H9 (cell line): ENCODE results near the gene SORCS2. TPM values are rescaled to one million over a fixed set of nuclear protein-coding genes. Genes with fewer than 3 reads are reported as not detected.

Experiments used
- DNase-seq: peaks from one replicate; pipeline ENCODE4 v3.0.0-alpha.2; 2017
- H2AFZ ChIP-seq: one replicate; pipeline ENCODE4 v1.6.1; 2013; ENCODE audit warnings: mild to moderate bottlenecking, low read length, control low read depth, moderate library complexity
- H2AK5ac ChIP-seq: 2 replicates; pipeline ENCODE4 v1.6.1; 2013; ENCODE audit warnings: low read length, control low read depth, mixed read lengths; ENCODE audit not compliant: insufficient read length
- H2BK120ac ChIP-seq: one replicate; pipeline ENCODE4 v1.6.1; 2013; ENCODE audit warnings: low read depth, mild to moderate bottlenecking, low read length, control low read depth, inconsistent platforms; ENCODE audit not compliant: poor library complexity, severe bottlenecking
- H2BK12ac ChIP-seq: 2 replicates; pipeline ENCODE4 v1.6.1; 2013; ENCODE audit warnings: low read length, control low read depth, mixed read lengths, low read depth; ENCODE audit not compliant: insufficient read length
- H2BK15ac ChIP-seq: 2 replicates; pipeline ENCODE4 v1.6.1; 2013; ENCODE audit warnings: low read depth, low read length, control low read depth
- H2BK20ac ChIP-seq: one replicate; pipeline ENCODE4 v1.6.1; 2013; ENCODE audit warnings: low read depth, mild to moderate bottlenecking, low read length, control low read depth, inconsistent platforms; ENCODE audit not compliant: poor library complexity, severe bottlenecking
- H2BK5ac ChIP-seq: 2 replicates; pipeline ENCODE4 v1.6.1; 2013; ENCODE audit warnings: low read length, control low read depth, mixed read lengths; ENCODE audit not compliant: insufficient read length
- H3K14ac ChIP-seq: 2 replicates; pipeline ENCODE4 v1.6.1; 2013; ENCODE audit warnings: low read length, control low read depth; ENCODE audit not compliant: insufficient read depth
- H3K18ac ChIP-seq: 2 replicates; pipeline ENCODE4 v1.6.1; 2013; ENCODE audit warnings: low read depth, mild to moderate bottlenecking, mixed read lengths, low read length, control low read depth; ENCODE audit not compliant: insufficient read length
- H3K23ac ChIP-seq: 2 replicates; pipeline ENCODE4 v1.6.1; 2013; ENCODE audit warnings: low read length, control low read depth, mixed read lengths, low read depth; ENCODE audit not compliant: insufficient read length
- H3K23me2 ChIP-seq: 2 replicates; pipeline ENCODE4 v1.6.1; 2013; ENCODE audit warnings: low read depth, mild to moderate bottlenecking, mixed read lengths, low read length, control low read depth; ENCODE audit not compliant: insufficient read length, poor library complexity, severe bottlenecking
- H3K27ac ChIP-seq: 2 replicates; pipeline ENCODE4 v1.5.1; 2013; ENCODE audit warnings: low read length, control low read depth, mixed read lengths, low read depth; ENCODE audit not compliant: insufficient read length
- H3K27me3 ChIP-seq: 2 replicates; pipeline ENCODE4 v1.6.1; 2013; ENCODE audit warnings: low read length, control low read depth, inconsistent platforms; ENCODE audit not compliant: insufficient read depth
- H3K4ac ChIP-seq: 2 replicates; pipeline ENCODE4 v1.6.1; 2013; ENCODE audit warnings: low read depth, mild to moderate bottlenecking, control low read depth, inconsistent platforms, low read length, moderate library complexity
- H3K4me1 ChIP-seq: 2 replicates; pipeline ENCODE4 v1.6.1; 2013; ENCODE audit warnings: low read length, control low read depth, inconsistent platforms; ENCODE audit not compliant: insufficient read depth
- H3K4me2 ChIP-seq: 2 replicates; pipeline ENCODE4 v1.6.1; 2013; ENCODE audit warnings: low read length, control low read depth, mixed read lengths; ENCODE audit not compliant: insufficient read length, insufficient read depth
- H3K56ac ChIP-seq: 2 replicates; pipeline ENCODE4 v1.6.1; 2013; ENCODE audit warnings: low read depth, mild to moderate bottlenecking, mixed read lengths, low read length, control low read depth; ENCODE audit not compliant: insufficient read length
- H3K79me1 ChIP-seq: 2 replicates; pipeline ENCODE4 v1.6.1; 2013; ENCODE audit warnings: low read depth, mild to moderate bottlenecking, moderate library complexity, low read length, control low read depth, inconsistent platforms; ENCODE audit not compliant: insufficient read depth, poor library complexity, severe bottlenecking
- H3K79me2 ChIP-seq: 2 replicates; pipeline ENCODE4 v1.6.1; 2013; ENCODE audit warnings: low read length, control low read depth, inconsistent platforms; ENCODE audit not compliant: insufficient read depth
- H3K9ac ChIP-seq: 2 replicates; pipeline ENCODE4 v1.6.1; 2013; ENCODE audit warnings: low read length, control low read depth, mixed read lengths; ENCODE audit not compliant: insufficient read length; ENCODE audit errors: extremely low read depth
- H3K9me3 ChIP-seq: one replicate; pipeline ENCODE4 v1.6.1; 2013; ENCODE audit warnings: low read depth, low read length, inconsistent platforms; ENCODE audit not compliant: control insufficient read depth
- H3T11ph ChIP-seq: one replicate; pipeline ENCODE4 v1.6.1; 2013; ENCODE audit warnings: mild to moderate bottlenecking, low read length, control low read depth, inconsistent platforms
- H4K20me1 ChIP-seq: one replicate; pipeline ENCODE4 v1.6.1; 2013; ENCODE audit not compliant: control insufficient read depth, insufficient read length, insufficient read depth
- H4K5ac ChIP-seq: 2 replicates; pipeline ENCODE4 v1.6.1; 2013; ENCODE audit warnings: low read depth, mild to moderate bottlenecking, mixed read lengths, low read length, control low read depth; ENCODE audit not compliant: insufficient read length
- H4K8ac ChIP-seq: replicated peaks from 2 replicates; pipeline ENCODE4 v1.6.1; 2013; ENCODE audit warnings: low read length, control low read depth, mixed read lengths, low read depth; ENCODE audit not compliant: insufficient read length
- H4K91ac ChIP-seq: 2 replicates; pipeline ENCODE4 v1.6.1; 2013; ENCODE audit warnings: low read depth, mild to moderate bottlenecking, moderate library complexity, mixed read lengths, low read length, control low read depth; ENCODE audit not compliant: insufficient read length
- H3K27ac Mint-ChIP-seq, 3 experiments: 2 replicates in 2 of 3; 3 replicates in 1 of 3; pipeline ENCODE4 v1.8.0; 2020 to 2021; ENCODE audit warnings: mixed read lengths in 3 of 3, mild to moderate bottlenecking in 1 of 3, moderate library complexity in 1 of 3
- H3K27me3 Mint-ChIP-seq: 2 replicates; pipeline ENCODE4 v1.8.0; 2021; ENCODE audit warnings: low read depth, mild to moderate bottlenecking, moderate library complexity, mixed read lengths
- H3K36me3 Mint-ChIP-seq, 3 experiments: 2 replicates in 2 of 3; 3 replicates in 1 of 3; pipeline ENCODE4 v1.8.0; 2020 to 2021; ENCODE audit warnings: low read depth in 3 of 3, mixed read lengths in 3 of 3; ENCODE audit not compliant: insufficient read depth in 1 of 3
- H3K4me1 Mint-ChIP-seq, 2 experiments: 2 replicates each; pipeline ENCODE4 v1.8.0; 2020; ENCODE audit warnings: mixed read lengths in 2 of 2
- H3K4me3 Mint-ChIP-seq, 2 experiments: 2 replicates in 1 of 2; 3 replicates in 1 of 2; pipeline ENCODE4 v1.8.0; 2020 to 2021; ENCODE audit warnings: mild to moderate bottlenecking in 2 of 2, mixed read lengths in 2 of 2, moderate library complexity in 1 of 2
- H3K9me3 Mint-ChIP-seq, 2 experiments: 2 replicates in 1 of 2; 3 replicates in 1 of 2; pipeline ENCODE4 v1.8.0; 2020; ENCODE audit warnings: mild to moderate bottlenecking in 2 of 2, mixed read lengths in 2 of 2, moderate library complexity in 1 of 2
- WGBS: extraction: QIAGEN DNeasy Blood & Tissue Kit; methylation state at CpG from one replicate; pipeline ENCODE4 v1.1.7; 2013; ENCODE audit warnings: missing lambda C conversion rate, low lambda C conversion rate, mixed read lengths; ENCODE audit not compliant: insufficient read length; ENCODE audit errors: extremely low coverage; 5-methylcytosine and 5-hydroxymethylcytosine counted together
- total RNA-seq: library from RNA; stranded (reverse); gene quantifications from 2 replicates; pipeline ENCODE4 v1.2.1, GENCODE V29; 2021
- TF ChIP-seq, protein P1 (sequence below): fragments of 200-600 bp; sonication (generic); conservative IDR thresholded peaks from 3 replicates; pipeline ENCODE4 v1.8.0; 2021; ENCODE audit warnings: antibody characterized with exemption, mild to moderate bottlenecking

Gene SORCS2
- total RNA-seq, 1 experiment from 2014 or later = 0.57 TPM

DNA sequence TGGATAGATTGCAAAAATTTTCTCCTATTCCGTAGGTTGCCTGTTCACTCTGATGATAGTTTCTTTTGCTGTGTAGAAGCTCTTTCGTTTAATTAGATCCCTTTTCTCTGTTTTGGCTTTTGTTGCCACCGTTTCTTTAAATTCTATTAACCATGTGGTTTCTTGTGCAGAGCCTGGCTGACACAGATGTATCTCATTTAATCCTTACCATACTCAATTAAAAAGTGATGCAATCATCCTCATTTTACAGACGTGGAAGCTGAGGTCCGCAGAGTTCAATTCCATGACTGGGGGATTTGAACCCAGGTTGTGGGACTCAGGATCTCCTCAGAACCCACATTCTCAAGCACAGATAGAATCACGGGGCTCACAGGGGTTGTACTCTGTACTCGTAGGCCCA lies 66.7 kb downstream of the SORCS2 start:
- no peak overlapping the region for H4K91ac ChIP-seq
- no peaks in the 10 kb centered on the region; a peak in 2 of 5 replicates for H3K9me3 Mint-ChIP-seq
- H4K8ac ChIP-seq = no peak overlapping the region
- H3T11ph ChIP-seq = no peak overlapping the region
- no peak overlapping the region for H3K23ac ChIP-seq
- H3K4me2 ChIP-seq = no peak overlapping the region
- H2BK120ac ChIP-seq = no peak overlapping the region
- H3K9me3 ChIP-seq = no peaks in the 10 kb centered on the region
- H3K23me2 ChIP-seq = no peaks in the 10 kb centered on the region
- H3K79me2 ChIP-seq = no peaks in the 10 kb centered on the region
- H3K56ac ChIP-seq = no peak overlapping the region
- H2BK20ac ChIP-seq = no peak overlapping the region
- no peak overlapping the region for H3K9ac ChIP-seq
- no peak overlapping the region for H3K27ac Mint-ChIP-seq
- WGBS = no CpG with 5 or more reads among the region's 7 CpGs
- H3K36me3 Mint-ChIP-seq = no peaks in the 10 kb centered on the region; a peak in 2 of 7 replicates
- DNase-seq = no peak
- peaks cover 0 to 6% of the 10 kb centered on the region in 2 experiments; a peak in 1 of 4 replicates for H3K4me1 Mint-ChIP-seq
- H3K27me3 ChIP-seq = no peaks in the 10 kb centered on the region
- no peak overlapping the region for H2BK12ac ChIP-seq
- no peak overlapping the region for H3K4me3 Mint-ChIP-seq
- H3K27me3 Mint-ChIP-seq = peaks cover 8% of the 10 kb centered on the region
- no peak overlapping the region for H3K14ac ChIP-seq
- no peak overlapping the region for H2AFZ ChIP-seq
- no peak overlapping the region for H4K5ac ChIP-seq
- no peaks in the 10 kb centered on the region for H3K4me1 ChIP-seq
- TF ChIP-seq, protein P1, sequence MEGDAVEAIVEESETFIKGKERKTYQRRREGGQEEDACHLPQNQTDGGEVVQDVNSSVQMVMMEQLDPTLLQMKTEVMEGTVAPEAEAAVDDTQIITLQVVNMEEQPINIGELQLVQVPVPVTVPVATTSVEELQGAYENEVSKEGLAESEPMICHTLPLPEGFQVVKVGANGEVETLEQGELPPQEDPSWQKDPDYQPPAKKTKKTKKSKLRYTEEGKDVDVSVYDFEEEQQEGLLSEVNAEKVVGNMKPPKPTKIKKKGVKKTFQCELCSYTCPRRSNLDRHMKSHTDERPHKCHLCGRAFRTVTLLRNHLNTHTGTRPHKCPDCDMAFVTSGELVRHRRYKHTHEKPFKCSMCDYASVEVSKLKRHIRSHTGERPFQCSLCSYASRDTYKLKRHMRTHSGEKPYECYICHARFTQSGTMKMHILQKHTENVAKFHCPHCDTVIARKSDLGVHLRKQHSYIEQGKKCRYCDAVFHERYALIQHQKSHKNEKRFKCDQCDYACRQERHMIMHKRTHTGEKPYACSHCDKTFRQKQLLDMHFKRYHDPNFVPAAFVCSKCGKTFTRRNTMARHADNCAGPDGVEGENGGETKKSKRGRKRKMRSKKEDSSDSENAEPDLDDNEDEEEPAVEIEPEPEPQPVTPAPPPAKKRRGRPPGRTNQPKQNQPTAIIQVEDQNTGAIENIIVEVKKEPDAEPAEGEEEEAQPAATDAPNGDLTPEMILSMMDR = no peak
- no peak overlapping the region for H2BK5ac ChIP-seq
- H3K4ac ChIP-seq = no peak overlapping the region
- no peaks in the 10 kb centered on the region for H3K79me1 ChIP-seq
- no peak overlapping the region for H2AK5ac ChIP-seq
- H4K20me1 ChIP-seq = peaks cover 3% of the 10 kb centered on the region
- no peak overlapping the region for H3K27ac ChIP-seq
- H2BK15ac ChIP-seq = no peak overlapping the region
- no peak overlapping the region for H3K18ac ChIP-seq
